Type B pancreatic cell (in vitro differentiated cells): ENCODE measurements around the gene MRPL44. TPM values are rescaled to one million over a fixed set of nuclear protein-coding genes. Genes with fewer than 3 reads are reported as not detected.

Experiments
- DNase-seq: peaks from one replicate; pipeline ENCODE4 v3.0.0; 2021; ENCODE audit warnings: mixed read lengths; ENCODE audit not compliant: unreplicated experiment; ENCODE audit errors: extremely low spot score
- H3K27ac Mint-ChIP-seq: 2 replicates; pipeline ENCODE4 v1.8.0; 2021; ENCODE audit warnings: mild to moderate bottlenecking, mixed read lengths
- H3K27me3 Mint-ChIP-seq: 2 replicates; pipeline ENCODE4 v1.8.0; 2021; ENCODE audit warnings: mixed read lengths
- H3K36me3 Mint-ChIP-seq: 2 replicates; pipeline ENCODE4 v1.8.0; 2021; ENCODE audit warnings: mixed read lengths
- H3K4me1 Mint-ChIP-seq: one replicate; pipeline ENCODE4 v1.8.0; 2021; ENCODE audit warnings: mixed read lengths; ENCODE audit not compliant: unreplicated experiment
- H3K4me3 Mint-ChIP-seq: 2 replicates; pipeline ENCODE4 v1.8.0; 2021; ENCODE audit warnings: mild to moderate bottlenecking, mixed read lengths
- H3K9me3 Mint-ChIP-seq: 2 replicates; pipeline ENCODE4 v1.8.0; 2021; ENCODE audit warnings: mixed read lengths
- CTCF ChIP-seq: fragments of 200-600 bp; sonication (generic); conservative IDR thresholded peaks from 2 replicates; pipeline ENCODE4 v1.5.0; 2021; ENCODE audit warnings: antibody characterized with exemption, mild to moderate bottlenecking
- total RNA-seq: library from RNA; stranded (reverse); gene quantifications from 2 replicates; pipeline ENCODE4 v1.2.1, GENCODE V29; 2021; ENCODE audit warnings: low replicate concordance

MRPL44 gene
- total RNA-seq, 1 donor from 2014 or later = 29.2 TPM

GRCh38 chr2:223923976-223924375 is 33.3 kb upstream of the MRPL44 start:
- no peak for DNase-seq
- no peak overlapping the region for H3K4me3 Mint-ChIP-seq
- no peak overlapping the region for H3K27ac Mint-ChIP-seq
- H3K4me1 Mint-ChIP-seq = no peaks in the 10 kb centered on the region
- H3K27me3 Mint-ChIP-seq = no peaks in the 10 kb centered on the region
- H3K36me3 Mint-ChIP-seq = peaks cover 20% of the 10 kb centered on the region
- peaks cover 9% of the 10 kb centered on the region for H3K9me3 Mint-ChIP-seq
- no peak for TF ChIP-seq CTCF

GRCh38 chr2:223925106-223925505 is 32.2 kb upstream of the MRPL44 start:
- Mint-ChIP-seq H3K27me3 (no peaks in the 10 kb centered on the region), H3K36me3 (peaks cover 20% of the 10 kb centered on the region), H3K4me3 (no peak overlapping the region), H3K4me1 (peaks cover 6% of the 10 kb centered on the region), H3K9me3 (peaks cover 9% of the 10 kb centered on the region), H3K27ac (no peak overlapping the region)
- DNase-seq = no peak
- no peak for TF ChIP-seq CTCF

- Mint-ChIP-seq H3K9me3 (peaks cover 5% of the 10 kb centered on the region), H3K4me3 (no peak overlapping the region), H3K4me1 (peaks cover 20% of the 10 kb centered on the region), H3K27me3 (no peaks in the 10 kb centered on the region), H3K27ac (no peak overlapping the region), H3K36me3 (peaks cover 15% of the 10 kb centered on the region)
- no peak for DNase-seq
- no peak for TF ChIP-seq CTCF
Measured at GRCh38 chr2:223928113-223929006, 28.9 kb upstream of the MRPL44 start.

- TF ChIP-seq CTCF = no peak
- peaks cover 5% of the 10 kb centered on the region for H3K9me3 Mint-ChIP-seq
- H3K27me3 Mint-ChIP-seq = no peaks in the 10 kb centered on the region
- H3K36me3 Mint-ChIP-seq = peaks cover 10% of the 10 kb centered on the region
- peaks cover 21% of the 10 kb centered on the region for H3K4me1 Mint-ChIP-seq
- DNase-seq = no peak
- no peak overlapping the region for H3K4me3 Mint-ChIP-seq
- no peak overlapping the region for H3K27ac Mint-ChIP-seq
Measured at GRCh38 chr2:223929571-223930102, 27.6 kb upstream of the MRPL44 start.

- no peak for DNase-seq
Measured at GRCh38 chr2:223930103-223930976, 26.9 kb upstream of the MRPL44 start.

More at GRCh38 chr2:223930103-223930976, 26.9 kb upstream of the MRPL44 start:
- peaks cover 5% of the 10 kb centered on the region for H3K9me3 Mint-ChIP-seq
- H3K4me3 Mint-ChIP-seq = no peak overlapping the region
- no peaks in the 10 kb centered on the region for H3K27me3 Mint-ChIP-seq
- H3K36me3 Mint-ChIP-seq = peaks cover 10% of the 10 kb centered on the region
- no peak for TF ChIP-seq CTCF
- peaks cover 26% of the 10 kb centered on the region for H3K4me1 Mint-ChIP-seq
- no peak overlapping the region for H3K27ac Mint-ChIP-seq
